Endothelial cell of umbilical vein (primary cell): ENCODE measurements around the gene PLEKHG3. TPM values are rescaled to one million over a fixed set of nuclear protein-coding genes. Genes with fewer than 3 reads are reported as not detected.

Experiments used
- BruUV-seq: library from RNA; stranded (reverse); fragments of 400-500 nt; replicated peaks from 2 replicates; lab custom pipeline; 2021; lab: Mats Ljungman, UMichigan
- CTCF ChIA-PET: fragments of 300-600, 350-600 bp; sonication (Branson Sonifier 250); formaldehyde crosslinking; loops from one replicate; lab custom pipeline; 2021; ENCODE audit warnings: antibody characterized with exemption, inconsistent platforms; lab: Charles Lee
- POLR2A ChIA-PET: fragments of 300-600, 350-600 bp; sonication (Branson Sonifier 250); formaldehyde crosslinking; loops from one replicate; lab custom pipeline; 2021; ENCODE audit warnings: antibody characterized with exemption, inconsistent platforms; lab: Charles Lee
- DNase-seq: peaks from one replicate; pipeline ENCODE4 v3.0.0-alpha.2; 2011; ENCODE audit warnings: low read depth, low spot score
- FAIRE-seq: peaks from 2 replicates; lab custom pipeline; 2011; peaks lifted over from hg19 to GRCh38; lab: Jason Lieb, UNC
- H2AFZ ChIP-seq: 2 replicates; pipeline ENCODE4 v1.6.0; 2012; ENCODE audit warnings: low read depth, low read length, control low read depth, inconsistent platforms
- H3K27ac ChIP-seq: 2 replicates; pipeline ENCODE4 v1.5.1; 2011; ENCODE audit warnings: low read depth, mild to moderate bottlenecking, control low read depth, low read length, moderate library complexity; ENCODE audit not compliant: insufficient read depth
- H3K27me3 ChIP-seq, 2 experiments: 2 replicates each; pipeline versions ENCODE4 v1.6.0 to v1.6.1; 2011; ENCODE audit warnings: low read length in 2 of 2, mixed read lengths in 1 of 2; ENCODE audit not compliant: control insufficient read depth in 2 of 2, insufficient read depth in 2 of 2
- H3K36me3 ChIP-seq, 2 experiments: 2 replicates in 1 of 2; 3 replicates in 1 of 2; pipeline ENCODE4 v1.5.1; 2011; ENCODE audit warnings: low read length in 2 of 2, mild to moderate bottlenecking in 1 of 2, moderate library complexity in 1 of 2; ENCODE audit not compliant: control insufficient read depth in 2 of 2, insufficient read depth in 2 of 2; ENCODE audit errors: extremely low read depth in 1 of 2
- H3K4me1 ChIP-seq: 3 replicates; pipeline ENCODE4 v1.5.1; 2011; ENCODE audit warnings: mild to moderate bottlenecking, low read length; ENCODE audit not compliant: control insufficient read depth, insufficient read depth; ENCODE audit errors: extremely low read depth
- H3K4me2 ChIP-seq: 2 replicates; pipeline ENCODE4 v1.6.1; 2011; ENCODE audit warnings: low read length, control low read depth, mixed read lengths; ENCODE audit not compliant: insufficient read depth
- H3K4me3 ChIP-seq, 3 experiments: fragments of 200-600 bp in 1 of 3; sonication (generic), shearing (Covaris generic) in 1 of 3; replicated peaks in 1 of 3; 2 replicates each; pipeline ENCODE4 v1.5.1; 2011 to 2016; ENCODE audit warnings: control low read depth in 3 of 3, low read length in 3 of 3, mild to moderate bottlenecking in 2 of 3, inconsistent platforms in 1 of 3, low read depth in 1 of 3, moderate library complexity in 1 of 3; ENCODE audit not compliant: insufficient read depth in 1 of 3
- H3K79me2 ChIP-seq: 2 replicates; pipeline ENCODE4 v1.6.0; 2012; ENCODE audit warnings: low read length, inconsistent platforms; ENCODE audit not compliant: control insufficient read depth, insufficient read depth
- H3K9ac ChIP-seq: replicated peaks from 2 replicates; pipeline ENCODE3; 2011; ENCODE audit warnings: low read length, control low read depth; ENCODE audit not compliant: insufficient read depth; ENCODE audit errors: extremely low read depth
- H3K9me1 ChIP-seq: replicated peaks from 3 replicates; pipeline ENCODE4 v1.6.0; 2011; ENCODE audit warnings: mild to moderate bottlenecking, low read length; ENCODE audit not compliant: control insufficient read depth, insufficient read depth; ENCODE audit errors: extremely low read depth
- H3K9me3 ChIP-seq: replicated peaks from 2 replicates; pipeline ENCODE4 v1.5.1; 2012; ENCODE audit warnings: low read length, inconsistent platforms; ENCODE audit not compliant: control insufficient read depth, insufficient read depth
- H4K20me1 ChIP-seq: replicated peaks from 2 replicates; pipeline ENCODE3; 2011; ENCODE audit warnings: mild to moderate bottlenecking, low read length; ENCODE audit not compliant: control insufficient read depth, insufficient read depth; ENCODE audit errors: extremely low read depth
- EZH2 ChIP-seq: IDR thresholded peaks from 2 replicates; pipeline ENCODE4 v1.6.1; 2012; ENCODE audit warnings: borderline replicate concordance, low read depth, mild to moderate bottlenecking, moderate library complexity, low read length, inconsistent platforms; ENCODE audit not compliant: severe bottlenecking
- FOS ChIP-seq: IDR thresholded peaks from 2 replicates; pipeline ENCODE4 v1.6.1; 2011; ENCODE audit warnings: mild to moderate bottlenecking, low read length, moderate library complexity, borderline replicate concordance; ENCODE audit not compliant: insufficient read depth
- GATA2 ChIP-seq: IDR thresholded peaks from 2 replicates; pipeline ENCODE4 v1.7.0; 2011; ENCODE audit warnings: low read depth, mild to moderate bottlenecking, moderate library complexity, mixed read lengths, low read length; ENCODE audit not compliant: insufficient read length, insufficient read depth
- JUN ChIP-seq: IDR thresholded peaks from 2 replicates; pipeline ENCODE4 v1.6.1; 2011; ENCODE audit warnings: borderline replicate concordance, low read depth; ENCODE audit not compliant: insufficient read length, insufficient read depth
- MYC ChIP-seq: IDR thresholded peaks from one replicate; pipeline ENCODE4 v1.6.1; 2011; ENCODE audit warnings: mild to moderate bottlenecking, low read depth, low read length
- POLR2A ChIP-seq: IDR thresholded peaks from 2 replicates; pipeline ENCODE4 v1.6.1; 2012; ENCODE audit warnings: low read depth, mild to moderate bottlenecking, control low read depth, low read length
- POLR2AphosphoS5 ChIP-seq: IDR thresholded peaks from 2 replicates; pipeline ENCODE4 v1.6.1; 2012; ENCODE audit warnings: low read depth, mild to moderate bottlenecking, control low read depth, low read length, moderate library complexity; ENCODE audit not compliant: insufficient read depth
- dilution Hi-C: fragments of 300-500 bp; cut with MboI; formaldehyde crosslinking; loops from one replicate; pipeline ENCODE4 v1.15.0; 2019; ENCODE audit warnings: low sequenced_read_pairs; ENCODE audit not compliant: extremely low pct_ligation_motif_present
- intact Hi-C: fragments of 100-400 bp; cut with micrococcal nuclease; formaldehyde crosslinking; loops from one replicate; pipeline ENCODE4 v1.10.0; 2022
- polyA plus RNA-seq, 4 experiments: library from polyadenylated mRNA; depleted of rRNA in 3 of 4; stranded (reverse) in 3 of 4; unstranded in 1 of 4; fragments of >200 nt; gene quantifications; 2 replicates each; pipeline versions ENCODE4 v1.2.1 to v1.2.3, GENCODE V29; 2011 to 2012; ENCODE audit warnings: missing spikeins in 1 of 4
- total RNA-seq: library from RNA; stranded (reverse); gene quantifications from 2 replicates; pipeline ENCODE4 v1.2.3, GENCODE V29; 2021
- TF ChIP-seq, protein P1 (sequence below): IDR thresholded peaks from 2 replicates; pipeline ENCODE4 v1.6.1; 2011; ENCODE audit not compliant: insufficient read depth, insufficient read length
- TF ChIP-seq, protein P2 (sequence below), 2 donors: IDR thresholded peaks; 1 replicate in 1 of 2; 2 replicates in 1 of 2; pipeline ENCODE4 v1.5.1; 2011; ENCODE audit warnings: low read length in 2 of 2, mild to moderate bottlenecking in 2 of 2, moderate library complexity in 2 of 2, control low read depth in 1 of 2, inconsistent platforms in 1 of 2, low read depth in 1 of 2; ENCODE audit not compliant: insufficient read depth in 1 of 2; ENCODE audit errors: extremely low read depth in 1 of 2

The PLEKHG3 gene
- total and polyA plus RNA-seq, 2 donors (not counting 3 experiments of a cell fraction or from before 2014, with no cell fraction given) = 6.6 to 8.0 TPM

DNA sequence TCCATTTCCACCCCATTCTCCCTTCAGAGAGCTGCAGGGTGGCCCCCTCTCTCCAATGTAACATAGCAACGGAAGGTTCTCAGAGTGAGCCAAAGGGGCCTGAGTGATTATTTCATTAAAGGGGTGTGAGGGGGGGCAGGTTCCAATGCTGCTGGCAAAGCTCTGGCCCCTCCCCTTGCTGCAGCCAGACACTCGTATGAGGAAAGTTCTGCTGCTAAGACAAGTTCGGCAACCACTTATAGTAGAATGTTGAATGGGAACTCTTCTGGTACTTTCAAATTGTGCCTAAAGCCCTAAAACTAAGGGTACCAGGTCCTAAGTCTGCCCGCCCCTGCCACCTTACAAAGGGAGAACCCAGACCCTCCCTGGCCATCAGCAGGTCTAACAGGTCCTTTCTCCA is 49.8 kb downstream of the PLEKHG3 start:
- Histone ChIP-seq H2AFZ (no peak overlapping the region), H3K9ac (no peak overlapping the region), H3K9me3 (no peaks in the 10 kb centered on the region), H3K27ac (no peak overlapping the region), H3K9me1 (no peaks in the 10 kb centered on the region), H3K4me3 (no peak overlapping the region), H4K20me1 (no peaks in the 10 kb centered on the region), H3K4me1 (no peaks in the 10 kb centered on the region), H3K4me2 (no peak overlapping the region), H3K79me2 (no peaks in the 10 kb centered on the region), H3K36me3 (no peaks in the 10 kb centered on the region), H3K27me3 (peaks cover 0 to 2% of the 10 kb centered on the region in 2 experiments)
- no TSS peak for BruUV-seq
- FAIRE-seq (no peak), DNase-seq (no peak)
- TF ChIP-seq FOS (no peak), POLR2AphosphoS5 (no peak), EZH2 (no peak), GATA2 (no peak), JUN (no peak)
- POLR2A ChIA-PET = no interaction called here
- dilution Hi-C loops (no loop called here), intact Hi-C loops (no loop called here)
- CTCF ChIA-PET = no interaction called here

DNA sequence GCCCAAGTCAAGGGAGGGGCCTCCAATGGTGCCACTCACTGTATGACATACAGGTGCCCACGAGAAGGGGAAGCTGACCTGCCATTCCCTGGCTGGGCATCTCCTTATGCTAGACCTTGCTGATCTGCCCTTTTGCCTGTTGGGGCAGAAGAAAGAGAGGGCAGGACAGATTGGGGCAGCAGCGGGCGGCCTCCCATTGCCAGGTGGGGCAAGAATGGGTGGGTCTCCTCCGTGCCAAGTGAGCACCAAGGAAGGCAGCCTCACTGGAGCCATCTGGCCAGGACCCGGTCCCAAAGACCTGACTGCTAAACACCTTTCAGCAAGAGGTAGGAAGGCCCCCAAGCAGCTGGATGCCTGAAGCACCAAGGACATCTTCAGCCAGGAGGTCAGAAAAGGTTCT is 50.5 kb downstream of the PLEKHG3 start:
- no TSS peak for BruUV-seq
- no peaks in the 10 kb centered on the region for H3K79me2 ChIP-seq

More for the DNA sequence above, 50.5 kb downstream of the PLEKHG3 start:
- Histone ChIP-seq H4K20me1 (no peaks in the 10 kb centered on the region), H3K27ac (no peak overlapping the region), H3K9me1 (no peaks in the 10 kb centered on the region), H3K4me3 (no peak overlapping the region), H2AFZ (no peak overlapping the region), H3K36me3 (no peaks in the 10 kb centered on the region), H3K9me3 (no peaks in the 10 kb centered on the region), H3K9ac (no peak overlapping the region), H3K27me3 (peaks cover 0 to 2% of the 10 kb centered on the region in 2 experiments), H3K4me1 (no peaks in the 10 kb centered on the region), H3K4me2 (no peak overlapping the region)
- no peak for FAIRE-seq
- ChIA-PET CTCF (no interaction called here), POLR2A (no interaction called here)
- TF ChIP-seq, protein P1, sequence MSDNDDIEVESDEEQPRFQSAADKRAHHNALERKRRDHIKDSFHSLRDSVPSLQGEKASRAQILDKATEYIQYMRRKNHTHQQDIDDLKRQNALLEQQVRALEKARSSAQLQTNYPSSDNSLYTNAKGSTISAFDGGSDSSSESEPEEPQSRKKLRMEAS = no peak
- TF ChIP-seq MYC (no peak), POLR2A (no peak), GATA2 (no peak), POLR2AphosphoS5 (no peak), JUN (no peak), FOS (no peak), EZH2 (no peak)
- TF ChIP-seq, protein P2, sequence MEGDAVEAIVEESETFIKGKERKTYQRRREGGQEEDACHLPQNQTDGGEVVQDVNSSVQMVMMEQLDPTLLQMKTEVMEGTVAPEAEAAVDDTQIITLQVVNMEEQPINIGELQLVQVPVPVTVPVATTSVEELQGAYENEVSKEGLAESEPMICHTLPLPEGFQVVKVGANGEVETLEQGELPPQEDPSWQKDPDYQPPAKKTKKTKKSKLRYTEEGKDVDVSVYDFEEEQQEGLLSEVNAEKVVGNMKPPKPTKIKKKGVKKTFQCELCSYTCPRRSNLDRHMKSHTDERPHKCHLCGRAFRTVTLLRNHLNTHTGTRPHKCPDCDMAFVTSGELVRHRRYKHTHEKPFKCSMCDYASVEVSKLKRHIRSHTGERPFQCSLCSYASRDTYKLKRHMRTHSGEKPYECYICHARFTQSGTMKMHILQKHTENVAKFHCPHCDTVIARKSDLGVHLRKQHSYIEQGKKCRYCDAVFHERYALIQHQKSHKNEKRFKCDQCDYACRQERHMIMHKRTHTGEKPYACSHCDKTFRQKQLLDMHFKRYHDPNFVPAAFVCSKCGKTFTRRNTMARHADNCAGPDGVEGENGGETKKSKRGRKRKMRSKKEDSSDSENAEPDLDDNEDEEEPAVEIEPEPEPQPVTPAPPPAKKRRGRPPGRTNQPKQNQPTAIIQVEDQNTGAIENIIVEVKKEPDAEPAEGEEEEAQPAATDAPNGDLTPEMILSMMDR (IDR thresholded peaks at IDR 0.05; ENCODE audit: extremely low read depth in 1 of 2, insufficient read depth in 1 of 2, low read depth in 1 of 2, low read length in 2 of 2) = no peak
- dilution Hi-C loops = no loop called here
- no peak for DNase-seq
- intact Hi-C loops = no loop called here
